ENCODE results near the gene CNST.

GRCh38 chr1:246576709-246577032 lies 10.4 kb downstream of the CNST start:
- TF ChIP-seq CTCF (IDR thresholded peaks at IDR 0.05) (no peak), POLR2A (IDR thresholded peaks at IDR 0.05) (no peak), EP300 (IDR thresholded peaks at IDR 0.05) (no peak)
